HG02840 (cell line): ENCODE data around the gene FGF3.

ENCODE experiments used
- ATAC-seq: cut with Tn5 transposase; IDR thresholded peaks from one replicate; pipeline ENCODE4 v1.9.1; 2021; ENCODE audit warnings: mild to moderate bottlenecking, moderate library complexity, moderate number of reproducible peaks; ENCODE audit not compliant: unreplicated experiment, low FRiP score

Gene FGF3

GRCh38 chr11:69818603-69819441, at the start of gene FGF3:
Gene FGF3, minus strand, starts transcription at chr11:69819416. Its CDS starts 483 bp downstream, at chr11:69818933.
- no peak for ATAC-seq

- no peak for ATAC-seq
Observed at GRCh38 chr11:69868871-69869270, 49.7 kb upstream of the FGF3 start.

GRCh38 chr11:69868006-69868810, 49.0 kb upstream of the FGF3 start:
- no peak for ATAC-seq

- ATAC-seq, result no peak
Observed at GRCh38 chr11:69867076-69868005, 48.1 kb upstream of the FGF3 start.

- ATAC-seq, result no peak
Observed at GRCh38 chr11:69866648-69867047, 47.4 kb upstream of the FGF3 start.

- ATAC-seq, result no peak
Observed at GRCh38 chr11:69865707-69866106, 46.5 kb upstream of the FGF3 start.

- no peak for ATAC-seq
Observed at GRCh38 chr11:69864686-69865661, 45.8 kb upstream of the FGF3 start.

- no peak for ATAC-seq
Observed at GRCh38 chr11:69863544-69864200, 44.5 kb upstream of the FGF3 start.

- no peak for ATAC-seq
Observed at GRCh38 chr11:69862797-69863543, 43.8 kb upstream of the FGF3 start.

- ATAC-seq, result no peak
Observed at GRCh38 chr11:69862331-69862771, 43.1 kb upstream of the FGF3 start.

- no peak for ATAC-seq
Observed at GRCh38 chr11:69861901-69862300, 42.7 kb upstream of the FGF3 start.

GRCh38 chr11:69860796-69861445, 41.7 kb upstream of the FGF3 start:
- ATAC-seq, result no peak

GRCh38 chr11:69860244-69860643, 41.0 kb upstream of the FGF3 start:
- no peak for ATAC-seq

- ATAC-seq, result no peak
Observed at GRCh38 chr11:69859275-69859934, 40.2 kb upstream of the FGF3 start.

GRCh38 chr11:69855421-69855820, 36.2 kb upstream of the FGF3 start:
- no peak for ATAC-seq

- ATAC-seq, result no peak
Observed at GRCh38 chr11:69854713-69855112, 35.5 kb upstream of the FGF3 start.

GRCh38 chr11:69852056-69852455, 32.8 kb upstream of the FGF3 start:
- no peak for ATAC-seq
